ENCODE results near the gene LRIT2.

The LRIT2 gene

DNA sequence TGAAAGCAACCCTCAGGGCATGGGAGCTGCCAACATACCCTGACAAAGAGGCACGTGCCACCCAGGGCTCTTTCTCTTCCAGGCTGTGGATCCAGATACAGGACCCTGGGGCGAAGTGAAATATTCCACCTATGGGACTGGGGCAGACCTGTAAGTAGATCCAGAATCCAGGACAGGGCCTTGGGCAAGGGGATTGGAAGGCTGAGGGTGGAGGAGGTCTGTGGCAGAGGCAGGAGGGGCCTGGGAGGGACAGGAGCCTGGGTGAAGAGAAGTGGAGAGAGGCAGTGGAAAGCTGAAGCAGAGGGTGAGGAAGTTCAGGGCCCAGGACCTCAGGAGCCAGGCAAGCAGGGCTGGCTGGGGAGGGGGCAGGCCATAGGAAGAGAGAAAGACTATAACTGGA is 13.8 kb downstream of the LRIT2 start:
- Histone ChIP-seq H3K4me2 (no peak overlapping the region), H3K4me1 (no peaks in the 10 kb centered on the region), H3K4me3 (no peak overlapping the region), H3K9me3 (no peaks in the 10 kb centered on the region), H3K27ac (no peak overlapping the region), H3K27me3 (no peaks in the 10 kb centered on the region), H3K36me3 (no peaks in the 10 kb centered on the region), H3K9ac (no peak overlapping the region), H4K20me1 (no peaks in the 10 kb centered on the region)
- no peak for TF ChIP-seq Cebpa-rat (IDR thresholded peaks at IDR 0.05)

DNA sequence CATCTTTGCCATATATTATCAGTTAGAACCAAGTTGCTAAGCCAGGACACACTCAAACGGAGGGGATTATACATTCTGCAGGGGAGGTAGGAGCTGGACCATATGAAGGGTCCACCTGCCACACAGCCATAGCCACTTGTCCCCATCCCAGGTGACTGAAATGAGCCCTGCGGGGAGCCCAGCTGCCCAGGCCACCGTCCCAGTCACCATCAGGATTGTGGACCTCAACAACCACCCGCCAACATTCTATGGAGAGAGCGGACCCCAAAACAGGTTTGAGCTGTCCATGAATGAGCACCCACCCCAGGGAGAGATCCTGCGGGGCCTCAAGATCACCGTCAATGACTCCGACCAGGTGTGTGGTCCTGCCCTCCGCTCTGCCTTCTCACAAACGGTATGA is 17.3 kb downstream of the LRIT2 start:
- Histone ChIP-seq H4K20me1 (no peaks in the 10 kb centered on the region), H3K4me3 (no peak overlapping the region), H3K9ac (no peak overlapping the region), H3K4me1 (no peaks in the 10 kb centered on the region), H3K27ac (no peak overlapping the region), H3K9me3 (no peaks in the 10 kb centered on the region), H3K36me3 (no peaks in the 10 kb centered on the region), H3K27me3 (no peaks in the 10 kb centered on the region), H3K4me2 (no peak overlapping the region)
- no peak for TF ChIP-seq Cebpa-rat (IDR thresholded peaks at IDR 0.05)

- H4K20me1 ChIP-seq, result no peaks in the 10 kb centered on the region
- H3K4me3 ChIP-seq, result no peak overlapping the region
- no peak overlapping the region for H3K9ac ChIP-seq
- no peaks in the 10 kb centered on the region for H3K9me3 ChIP-seq
- no peak for TF ChIP-seq Cebpa-rat (IDR thresholded peaks at IDR 0.05)
- H3K4me1 ChIP-seq, result no peaks in the 10 kb centered on the region
- H3K27ac ChIP-seq, result no peak overlapping the region
- H3K27me3 ChIP-seq, result no peaks in the 10 kb centered on the region
- H3K36me3 ChIP-seq, result no peaks in the 10 kb centered on the region
- H3K4me2 ChIP-seq, result no peak overlapping the region
Measured at GRCh38 chr10:84205853-84206525, 19.4 kb downstream of the LRIT2 start.

DNA sequence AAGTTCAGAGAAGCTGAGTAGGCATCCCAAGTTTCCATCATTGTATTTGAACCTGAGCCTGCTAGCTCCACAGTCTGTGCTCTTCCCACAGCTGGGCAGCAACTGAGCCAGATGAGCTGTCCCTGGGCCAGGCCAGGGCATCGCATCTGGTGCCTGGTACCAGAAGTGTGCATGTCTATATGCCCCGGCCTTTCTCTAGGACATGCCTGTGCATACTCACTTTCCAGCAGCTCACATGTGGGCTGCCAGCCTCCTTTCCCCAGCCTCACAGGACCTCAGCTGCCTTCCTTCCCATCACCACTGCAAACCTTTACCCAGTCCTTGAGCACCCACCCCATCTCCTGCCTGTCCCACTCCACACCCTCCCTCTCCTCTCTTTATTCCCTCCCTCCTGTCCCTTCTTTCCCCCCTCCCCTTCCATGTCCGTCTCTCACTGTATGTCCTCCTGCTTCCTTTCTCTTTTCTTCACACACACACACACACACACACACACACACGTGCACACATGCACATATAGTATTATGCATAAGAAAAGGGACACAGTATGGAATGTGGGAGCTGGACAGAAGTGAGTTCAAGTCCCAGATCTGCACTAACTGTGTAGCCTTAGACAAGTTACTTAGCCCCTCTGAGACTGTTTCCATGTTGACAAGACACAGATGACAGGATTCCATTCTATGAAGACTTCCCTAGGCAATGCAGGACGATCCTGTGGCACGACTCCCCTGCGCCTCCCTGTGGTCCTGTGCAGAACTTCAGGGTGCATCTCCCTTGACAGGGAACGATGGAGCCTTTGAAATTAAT is 20.1 kb downstream of the LRIT2 start:
- H4K20me1 ChIP-seq, result no peaks in the 10 kb centered on the region
- H3K27ac ChIP-seq, result no peak overlapping the region
- no peaks in the 10 kb centered on the region for H3K27me3 ChIP-seq
- H3K4me3 ChIP-seq, result no peak overlapping the region
- TF ChIP-seq Cebpa-rat (IDR thresholded peaks at IDR 0.05), result no peak
- H3K4me1 ChIP-seq, result no peaks in the 10 kb centered on the region
- no peaks in the 10 kb centered on the region for H3K36me3 ChIP-seq
- no peaks in the 10 kb centered on the region for H3K9me3 ChIP-seq
- no peak overlapping the region for H3K9ac ChIP-seq
- H3K4me2 ChIP-seq, result no peak overlapping the region

DNA sequence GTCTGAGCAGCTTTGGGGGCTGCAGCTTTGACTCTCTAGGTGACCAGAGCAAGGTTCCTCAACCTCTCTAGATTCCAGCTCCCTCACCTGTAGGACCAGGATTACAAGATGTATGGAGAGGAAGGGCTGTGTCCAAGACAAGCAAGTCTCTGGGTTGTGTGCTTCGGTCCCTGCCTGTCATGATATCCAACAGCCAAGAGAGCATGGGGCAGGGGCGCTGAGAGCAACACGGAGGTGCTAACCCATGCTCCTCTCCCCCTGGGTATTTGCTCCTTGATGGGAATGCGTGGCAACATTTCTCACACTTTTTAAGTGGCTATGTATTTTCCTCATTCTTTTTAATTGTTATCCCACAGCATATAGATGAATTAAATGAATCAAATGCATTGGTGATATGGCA is 20.7 kb downstream of the LRIT2 start:
- Histone ChIP-seq H4K20me1 (no peaks in the 10 kb centered on the region), H3K9ac (no peak overlapping the region), H3K27ac (no peak overlapping the region), H3K4me1 (no peaks in the 10 kb centered on the region), H3K4me3 (no peak overlapping the region), H3K4me2 (no peak overlapping the region), H3K27me3 (no peaks in the 10 kb centered on the region), H3K9me3 (no peaks in the 10 kb centered on the region), H3K36me3 (no peaks in the 10 kb centered on the region)
- TF ChIP-seq Cebpa-rat (IDR thresholded peaks at IDR 0.05), result no peak

DNA sequence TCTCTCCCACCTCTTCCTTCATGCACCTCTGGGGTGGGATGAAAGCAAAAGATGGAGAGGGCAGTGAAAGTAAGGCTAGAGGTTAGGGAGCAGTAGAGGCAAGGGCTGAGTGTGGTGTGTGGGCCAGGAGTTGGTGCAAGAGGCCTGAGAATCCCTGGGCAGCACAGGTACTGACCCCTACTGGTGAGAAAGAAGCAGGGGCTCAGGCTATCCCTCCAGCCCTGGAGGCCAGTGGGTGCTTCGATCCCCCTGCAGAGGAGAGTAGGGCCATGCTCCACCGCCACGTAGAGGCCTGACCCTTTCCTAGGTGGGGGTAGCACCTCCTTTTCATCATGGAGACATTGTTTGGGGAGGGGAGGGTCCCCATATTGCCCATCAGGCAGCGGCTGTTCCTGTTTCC is 21.2 kb downstream of the LRIT2 start:
- H3K27me3 ChIP-seq, result no peaks in the 10 kb centered on the region
- H4K20me1 ChIP-seq, result no peaks in the 10 kb centered on the region
- H3K36me3 ChIP-seq, result no peaks in the 10 kb centered on the region
- no peak overlapping the region for H3K4me3 ChIP-seq
- H3K9me3 ChIP-seq, result no peaks in the 10 kb centered on the region
- no peak overlapping the region for H3K9ac ChIP-seq
- no peak overlapping the region for H3K27ac ChIP-seq
- TF ChIP-seq Cebpa-rat (IDR thresholded peaks at IDR 0.05), result no peak
- no peak overlapping the region for H3K4me2 ChIP-seq
- H3K4me1 ChIP-seq, result no peaks in the 10 kb centered on the region

DNA sequence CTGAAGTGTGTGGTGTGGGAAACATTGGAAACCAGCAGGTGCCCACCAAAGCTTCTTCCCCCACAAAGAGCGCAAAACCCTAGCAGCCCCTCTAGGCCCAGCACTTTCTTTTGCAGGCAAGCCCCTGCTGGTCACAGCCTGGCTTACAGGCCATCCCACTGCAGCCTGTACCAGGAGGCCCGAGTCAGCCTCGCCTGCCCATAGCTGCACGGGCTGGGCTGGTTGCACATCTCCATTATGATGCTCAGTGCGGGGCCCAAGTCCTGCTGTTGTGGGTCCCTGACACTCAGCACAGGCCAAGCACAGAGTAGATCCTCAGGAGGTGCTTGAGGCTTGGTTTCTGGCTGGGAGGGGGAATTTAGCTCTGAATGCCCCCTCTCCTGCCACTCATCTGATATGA is 23.0 kb downstream of the LRIT2 start:
- no peaks in the 10 kb centered on the region for H3K9me3 ChIP-seq
- H3K4me2 ChIP-seq, result no peak overlapping the region
- H3K9ac ChIP-seq, result no peak overlapping the region
- H3K36me3 ChIP-seq, result no peaks in the 10 kb centered on the region
- H3K27me3 ChIP-seq, result 0 out of 2 replicates have a peak, but pooled peaks cover under 1% of the 10 kb centered on the region
- H3K4me3 ChIP-seq, result no peak overlapping the region
- H3K4me1 ChIP-seq, result no peaks in the 10 kb centered on the region
- no peak overlapping the region for H3K27ac ChIP-seq
- TF ChIP-seq Cebpa-rat (IDR thresholded peaks at IDR 0.05), result no peak
- no peaks in the 10 kb centered on the region for H4K20me1 ChIP-seq

DNA sequence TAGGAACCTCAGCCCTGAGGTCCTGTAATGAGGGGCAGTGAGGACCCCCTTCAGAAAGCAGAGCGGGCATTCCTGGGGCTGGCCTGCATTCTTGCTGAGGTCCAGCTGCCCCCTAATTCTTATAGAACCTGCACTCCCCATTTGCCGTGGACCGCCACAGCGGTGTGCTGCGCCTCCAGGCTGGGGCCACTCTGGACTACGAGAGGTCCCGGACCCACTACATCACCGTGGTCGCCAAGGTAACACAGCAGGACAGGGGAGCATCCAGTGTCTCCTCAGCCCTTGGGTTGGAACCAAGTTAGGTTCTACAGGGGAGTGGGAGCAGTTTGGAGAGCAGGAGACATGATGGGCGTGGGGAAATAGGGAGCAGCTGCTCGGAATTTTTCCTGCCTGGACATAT is 23.7 kb downstream of the LRIT2 start:
- Histone ChIP-seq H3K9me3 (no peaks in the 10 kb centered on the region), H3K27ac (no peak overlapping the region), H4K20me1 (no peaks in the 10 kb centered on the region), H3K36me3 (no peaks in the 10 kb centered on the region), H3K9ac (no peak overlapping the region), H3K4me2 (no peak overlapping the region), H3K27me3 (0 out of 2 replicates have a peak, but pooled peaks cover 7% of the 10 kb centered on the region), H3K4me3 (no peak overlapping the region), H3K4me1 (no peaks in the 10 kb centered on the region)
- TF ChIP-seq Cebpa-rat (IDR thresholded peaks at IDR 0.05), result no peak

- H3K4me3 ChIP-seq, result no peak overlapping the region
- H3K27ac ChIP-seq, result no peak overlapping the region
- no peaks in the 10 kb centered on the region for H3K36me3 ChIP-seq
- H3K9me3 ChIP-seq, result no peaks in the 10 kb centered on the region
- H3K4me1 ChIP-seq, result no peaks in the 10 kb centered on the region
- H3K27me3 ChIP-seq, result peaks cover 12% of the 10 kb centered on the region
- no peak for TF ChIP-seq Cebpa-rat (IDR thresholded peaks at IDR 0.05)
- no peak overlapping the region for H3K9ac ChIP-seq
- no peaks in the 10 kb centered on the region for H4K20me1 ChIP-seq
- H3K4me2 ChIP-seq, result no peak overlapping the region
Measured at GRCh38 chr10:84201244-84201606, 24.1 kb downstream of the LRIT2 start.

DNA sequence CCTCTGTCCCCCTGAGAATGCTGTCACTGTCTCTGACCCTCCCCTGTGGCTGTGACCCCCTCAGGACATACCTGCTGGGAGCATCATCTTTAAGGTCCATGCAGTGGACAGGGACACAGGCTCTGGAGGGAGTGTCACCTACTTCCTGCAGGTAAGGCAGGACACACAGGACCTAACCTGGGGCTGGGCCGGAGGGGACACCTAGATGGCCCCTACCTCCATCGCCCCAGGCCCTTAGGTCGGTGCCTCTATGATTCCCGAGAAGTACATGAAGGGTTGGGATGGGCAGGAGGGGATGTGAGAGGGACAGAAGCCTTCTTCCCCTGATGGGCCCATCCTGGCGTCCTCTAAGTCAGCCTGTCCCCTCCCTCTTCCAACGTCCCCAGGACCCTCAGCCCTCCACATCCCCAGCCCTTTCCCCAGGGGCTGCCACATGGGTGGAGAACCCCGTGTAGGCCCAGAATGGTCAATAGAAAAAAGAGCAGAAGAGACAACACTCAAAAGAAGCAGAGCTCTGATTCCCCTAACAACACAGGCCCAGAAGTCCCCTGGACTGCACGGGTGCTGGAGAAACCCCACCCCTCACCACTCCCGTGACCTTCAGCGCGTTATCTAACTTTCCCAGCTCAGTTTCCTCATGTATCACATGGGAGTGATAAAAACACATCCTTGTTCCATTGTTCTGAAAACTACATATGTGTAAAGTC is 24.7 kb downstream of the LRIT2 start:
- no peak for TF ChIP-seq Cebpa-rat (IDR thresholded peaks at IDR 0.05)
- peaks cover 17% of the 10 kb centered on the region for H3K27me3 ChIP-seq
- H3K4me3 ChIP-seq, result no peak overlapping the region
- no peak overlapping the region for H3K9ac ChIP-seq
- no peaks in the 10 kb centered on the region for H3K36me3 ChIP-seq
- H4K20me1 ChIP-seq, result no peaks in the 10 kb centered on the region
- no peaks in the 10 kb centered on the region for H3K4me1 ChIP-seq
- H3K9me3 ChIP-seq, result no peaks in the 10 kb centered on the region
- H3K27ac ChIP-seq, result no peak overlapping the region
- no peak overlapping the region for H3K4me2 ChIP-seq
